NB4 (cell line): Measurements from ENCODE around the gene CRYBB1.

ENCODE experiments used
- DNase-seq: peaks from one replicate; pipeline ENCODE4 v3.0.0; 2010; ENCODE audit warnings: low read depth
- H3K4me3 ChIP-seq: one replicate; pipeline ENCODE4 v1.5.1; 2011; ENCODE audit warnings: mild to moderate bottlenecking, low read depth, low read length, moderate library complexity
- MAX ChIP-seq: IDR thresholded peaks from 2 replicates; pipeline ENCODE4 v1.6.1; 2011; ENCODE audit warnings: low read depth, low read length
- MYC ChIP-seq: IDR thresholded peaks from 2 replicates; pipeline ENCODE4 v1.6.1; 2011; ENCODE audit warnings: low read depth, low read length
- POLR2A ChIP-seq: IDR thresholded peaks from 2 replicates; pipeline ENCODE4 v1.6.1; 2011; ENCODE audit warnings: mild to moderate bottlenecking; ENCODE audit not compliant: insufficient read length; ENCODE audit errors: extremely low read depth
- TF ChIP-seq, protein P1 (sequence below): IDR thresholded peaks from one replicate; pipeline ENCODE4 v1.5.1; 2012; ENCODE audit warnings: low read depth, low read length

The CRYBB1 gene

DNA sequence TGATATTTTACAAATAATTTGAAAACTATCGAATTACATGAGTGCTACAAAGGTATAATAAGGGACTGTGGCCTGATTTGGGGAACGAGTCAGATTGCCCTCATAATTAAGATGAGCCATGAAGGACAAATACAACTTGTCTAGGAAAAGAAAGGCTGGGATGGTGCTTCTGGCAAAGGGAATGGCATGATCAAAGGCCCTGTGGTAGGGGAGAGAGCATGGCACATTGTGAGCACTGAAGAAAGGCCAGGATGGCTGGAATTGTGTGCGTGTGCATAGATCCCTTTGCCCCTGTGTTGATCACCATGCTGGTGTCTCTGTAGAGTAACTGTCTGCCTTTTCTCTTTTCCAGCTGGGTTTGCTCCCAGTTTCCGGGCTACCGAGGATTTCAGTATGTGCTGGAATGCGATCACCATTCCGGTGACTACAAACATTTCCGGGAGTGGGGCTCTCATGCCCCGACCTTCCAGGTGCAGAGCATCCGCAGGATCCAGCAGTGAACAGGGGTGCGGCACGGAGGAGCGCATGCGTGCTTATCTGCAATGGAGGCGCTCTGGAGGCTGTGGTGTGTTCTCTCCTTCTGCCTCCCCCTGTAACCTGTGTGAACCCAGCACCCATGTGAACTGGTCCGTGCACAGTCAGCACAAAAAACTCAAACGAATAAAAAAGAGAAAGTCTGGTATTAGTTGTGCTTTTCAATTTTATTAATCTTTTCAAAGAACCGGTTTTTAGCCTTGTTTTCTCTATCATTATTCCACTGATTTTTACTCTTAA is 12.3 kb upstream of the CRYBB1 start:
- TF ChIP-seq, protein P1, sequence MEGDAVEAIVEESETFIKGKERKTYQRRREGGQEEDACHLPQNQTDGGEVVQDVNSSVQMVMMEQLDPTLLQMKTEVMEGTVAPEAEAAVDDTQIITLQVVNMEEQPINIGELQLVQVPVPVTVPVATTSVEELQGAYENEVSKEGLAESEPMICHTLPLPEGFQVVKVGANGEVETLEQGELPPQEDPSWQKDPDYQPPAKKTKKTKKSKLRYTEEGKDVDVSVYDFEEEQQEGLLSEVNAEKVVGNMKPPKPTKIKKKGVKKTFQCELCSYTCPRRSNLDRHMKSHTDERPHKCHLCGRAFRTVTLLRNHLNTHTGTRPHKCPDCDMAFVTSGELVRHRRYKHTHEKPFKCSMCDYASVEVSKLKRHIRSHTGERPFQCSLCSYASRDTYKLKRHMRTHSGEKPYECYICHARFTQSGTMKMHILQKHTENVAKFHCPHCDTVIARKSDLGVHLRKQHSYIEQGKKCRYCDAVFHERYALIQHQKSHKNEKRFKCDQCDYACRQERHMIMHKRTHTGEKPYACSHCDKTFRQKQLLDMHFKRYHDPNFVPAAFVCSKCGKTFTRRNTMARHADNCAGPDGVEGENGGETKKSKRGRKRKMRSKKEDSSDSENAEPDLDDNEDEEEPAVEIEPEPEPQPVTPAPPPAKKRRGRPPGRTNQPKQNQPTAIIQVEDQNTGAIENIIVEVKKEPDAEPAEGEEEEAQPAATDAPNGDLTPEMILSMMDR, result no peak
- TF ChIP-seq MAX, result no peak
- no peak for TF ChIP-seq POLR2A
- TF ChIP-seq MYC, result no peak
- no peak overlapping the region for H3K4me3 ChIP-seq
- no peak for DNase-seq

- no peak for DNase-seq
- H3K4me3 ChIP-seq, result no peak overlapping the region
- TF ChIP-seq POLR2A (no peak), MYC (no peak), MAX (no peak)
- TF ChIP-seq, protein P1, result no peak
Measured at GRCh38 chr22:26624803-26625202, 7.0 kb upstream of the CRYBB1 start.

- H3K4me3 ChIP-seq, result no peak overlapping the region
- TF ChIP-seq MAX, result no peak
- no peak for TF ChIP-seq MYC
- TF ChIP-seq, protein P1, result no peak
- TF ChIP-seq POLR2A, result no peak
- DNase-seq, result no peak
Measured at GRCh38 chr22:26623984-26624383, 6.2 kb upstream of the CRYBB1 start.

DNA sequence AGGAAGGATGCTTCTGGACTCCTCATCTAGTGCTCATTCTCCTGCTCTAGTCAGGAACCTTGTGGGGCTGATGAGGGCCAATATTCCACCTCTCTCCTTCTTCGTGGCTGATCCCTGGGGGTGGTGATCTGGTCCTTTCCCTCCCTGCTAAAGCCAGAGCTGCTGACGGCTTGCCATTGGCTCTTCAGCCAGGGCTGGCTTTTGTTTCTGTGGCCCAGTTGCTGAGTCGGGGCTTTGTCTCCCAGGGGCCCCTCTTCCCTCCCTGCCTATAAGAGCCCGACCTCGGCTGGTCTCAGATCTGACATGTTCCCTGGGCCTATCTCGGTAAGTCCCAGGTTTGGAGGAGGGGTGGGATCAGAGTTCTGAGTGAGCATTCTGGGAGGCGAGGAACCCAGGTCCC is 3.8 kb upstream of the CRYBB1 start, which contains the start of gene CRYBA4:
TSS of gene CRYBA4 (plus strand) at position 301 of the 400 bp plus-strand sequence. CDS start 634 bp downstream, outside the sequence.
- TF ChIP-seq MAX (no peak), POLR2A (no peak), MYC (no peak)
- TF ChIP-seq, protein P1, result no peak
- H3K4me3 ChIP-seq, result no peak within 1 kb of the TSS
- no peak for DNase-seq

DNA sequence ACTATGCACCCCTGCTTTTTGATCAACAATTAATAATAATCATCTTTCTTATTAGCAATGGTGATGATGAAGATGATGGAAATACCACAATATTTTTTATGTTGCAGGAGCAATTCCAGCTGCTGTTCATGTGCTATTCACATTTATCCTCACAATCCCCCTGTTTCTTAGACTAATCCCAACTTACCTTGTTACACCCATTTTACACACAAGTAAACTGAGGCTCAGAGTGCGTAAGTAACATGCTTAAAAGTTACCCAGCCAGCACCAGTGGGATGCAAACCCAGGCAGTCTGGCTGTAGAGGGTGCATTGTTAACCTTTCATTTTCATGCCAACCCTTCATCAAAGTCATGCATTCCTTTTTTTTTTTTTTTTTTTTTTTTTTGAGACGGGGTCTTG is 2.4 kb upstream of the CRYBB1 start:
- H3K4me3 ChIP-seq, result no peak overlapping the region
- TF ChIP-seq POLR2A (no peak), MYC (no peak), MAX (no peak)
- TF ChIP-seq, protein P1, result no peak
- DNase-seq, result no peak

DNA sequence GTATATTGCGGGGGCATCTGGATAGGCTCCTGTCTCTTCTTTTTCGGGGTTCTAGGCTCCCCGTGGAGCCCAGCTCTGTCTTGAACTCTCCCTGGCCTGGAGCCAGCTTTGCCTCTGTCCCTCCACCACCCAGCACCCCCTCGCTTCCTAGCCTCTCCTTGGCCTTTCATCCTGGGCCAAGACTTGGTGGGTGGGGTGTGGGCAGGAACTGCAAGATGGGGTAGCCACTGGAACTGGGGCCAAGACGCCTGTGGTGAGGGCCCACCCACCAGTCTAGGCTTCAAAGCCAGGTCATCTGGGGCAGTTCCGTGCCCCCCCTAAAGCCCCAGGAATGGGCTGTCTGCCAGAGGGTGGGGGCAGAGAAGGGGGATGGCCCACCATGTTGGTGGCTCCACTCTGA is 1.7 kb upstream of the CRYBB1 start:
- no peak overlapping the region for H3K4me3 ChIP-seq
- no peak for DNase-seq
- TF ChIP-seq MAX, result no peak
